Measurements from ENCODE around the gene FNIP2.
A peak's percentile ranks its signal among the peaks of the same experiment; 100 is the strongest.
"Not testable (repeated sequence)": the region's sequence is repeated elsewhere in the genome, so short reads cannot be mapped to it uniquely, and the experiment has no call there.

FNIP2 gene

DNA sequence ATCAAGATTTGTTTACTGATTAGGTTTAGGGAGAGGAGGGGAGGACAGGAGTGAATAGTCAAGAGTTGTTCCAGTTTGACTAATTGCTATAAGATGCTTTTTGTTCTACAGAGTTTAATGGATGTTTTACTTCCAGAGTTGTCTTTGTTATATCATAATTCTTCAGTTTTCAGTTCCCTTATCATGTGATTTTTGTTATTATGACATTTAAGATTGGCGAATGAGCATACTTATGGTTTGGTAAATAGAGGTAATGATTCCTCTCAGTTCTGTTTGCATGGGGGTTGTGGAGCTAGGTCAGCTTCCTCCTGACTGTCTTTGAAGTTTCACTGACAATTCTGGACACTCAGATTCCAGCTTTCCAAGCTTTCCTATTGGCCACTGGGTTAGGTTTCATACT, 24.6 kb downstream of the FNIP2 start:
- not testable (repeated sequence) for DNase-seq (ENCODE audit: low read depth)

DNA sequence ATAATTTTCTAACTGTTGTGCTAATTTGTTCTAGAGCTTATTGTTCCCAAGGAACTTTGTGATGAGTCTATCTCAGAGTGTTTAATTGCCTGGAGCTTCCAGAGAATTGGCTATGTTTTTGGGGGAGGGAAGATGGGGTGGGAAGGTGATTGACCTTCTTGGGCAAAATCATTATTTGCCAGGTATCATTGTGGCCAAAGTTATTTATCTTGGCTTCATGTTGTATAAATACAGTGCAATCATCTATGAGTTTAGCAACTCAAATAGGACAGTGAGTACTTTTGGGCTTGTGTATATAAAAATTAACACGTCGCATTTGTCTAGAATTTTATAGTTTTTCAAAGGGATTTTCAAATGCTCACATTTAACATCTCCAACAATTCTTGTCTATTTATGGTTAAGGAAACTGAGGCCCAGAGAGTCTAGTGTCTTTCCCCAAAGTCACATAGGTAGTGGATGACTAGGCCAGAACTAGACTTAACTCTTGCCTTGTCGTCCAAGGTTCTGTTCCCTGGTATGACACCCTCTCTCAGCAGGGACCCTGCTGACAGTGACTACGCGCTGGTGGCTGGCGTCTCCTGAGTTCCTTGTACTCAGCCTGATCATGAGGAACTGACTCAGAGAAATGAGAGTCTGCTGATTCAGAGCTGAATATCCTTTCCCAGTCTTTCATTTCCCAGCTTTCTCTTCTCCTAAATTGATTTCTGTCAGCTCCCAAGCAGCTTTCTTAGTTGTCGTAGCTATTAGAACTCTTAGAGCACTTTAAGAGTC, 27.7 kb downstream of the FNIP2 start:
- no peak for DNase-seq (ENCODE audit: low read depth)

DNA sequence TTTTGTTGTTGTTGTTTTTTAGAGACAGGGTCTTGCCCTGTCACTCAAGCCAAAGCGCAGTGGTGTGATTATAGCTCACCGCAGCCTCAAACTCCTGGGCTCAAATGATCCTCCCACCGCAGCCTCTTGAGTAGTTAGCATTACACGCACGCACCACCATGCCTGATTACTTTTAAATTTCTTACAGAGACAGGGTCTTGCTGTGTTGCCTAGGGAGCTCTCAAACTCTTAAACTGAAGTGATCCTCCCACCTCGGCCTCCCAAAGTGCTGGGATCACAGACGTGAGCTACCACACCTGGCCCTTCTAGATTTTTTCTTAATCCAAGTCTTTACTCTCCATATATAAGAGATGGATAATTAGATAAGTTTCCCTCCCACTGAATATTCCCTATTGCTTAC, 29.2 kb downstream of the FNIP2 start:
- no peak for DNase-seq (ENCODE audit: low read depth)

DNA sequence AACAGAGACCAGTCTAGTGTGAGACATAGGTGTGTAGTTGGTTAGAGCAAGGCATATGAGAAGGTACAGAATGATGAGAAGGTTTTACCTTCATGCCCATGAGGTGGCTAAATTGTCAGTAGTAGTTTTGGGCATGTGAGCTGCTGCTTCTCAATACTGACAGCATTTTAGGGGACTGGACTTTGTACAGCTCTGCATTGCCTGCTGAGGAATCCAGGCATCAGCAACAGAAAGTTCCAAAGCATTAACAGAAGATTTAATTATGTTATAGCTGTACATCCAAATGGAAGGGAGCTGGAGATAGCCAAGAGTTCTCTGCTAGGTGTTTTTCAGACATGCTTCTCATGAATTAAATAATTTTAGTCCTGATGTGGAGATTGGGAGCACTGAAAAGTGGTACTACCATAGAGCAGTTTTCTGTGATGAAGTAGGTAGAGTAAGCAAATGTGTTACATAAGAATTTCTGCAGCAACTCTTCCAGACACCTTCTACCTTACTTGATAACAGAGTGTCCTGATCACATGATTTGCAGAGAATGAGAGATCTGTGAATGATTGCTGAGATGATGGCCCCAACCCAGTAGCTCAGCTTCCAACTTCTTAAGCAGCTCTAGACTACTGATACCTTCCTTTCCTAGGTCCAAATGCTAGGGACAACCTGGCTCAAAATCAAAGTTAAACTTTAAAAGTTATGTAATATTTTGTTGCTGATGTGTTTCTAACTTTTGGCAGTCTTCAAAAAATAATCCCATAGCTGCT, 30.4 kb downstream of the FNIP2 start:
- no peak for DNase-seq (ENCODE audit: low read depth)

GRCh38 chr4:158799856-158800255, 31.0 kb downstream of the FNIP2 start:
- no peak for DNase-seq (ENCODE audit: low read depth)

DNA sequence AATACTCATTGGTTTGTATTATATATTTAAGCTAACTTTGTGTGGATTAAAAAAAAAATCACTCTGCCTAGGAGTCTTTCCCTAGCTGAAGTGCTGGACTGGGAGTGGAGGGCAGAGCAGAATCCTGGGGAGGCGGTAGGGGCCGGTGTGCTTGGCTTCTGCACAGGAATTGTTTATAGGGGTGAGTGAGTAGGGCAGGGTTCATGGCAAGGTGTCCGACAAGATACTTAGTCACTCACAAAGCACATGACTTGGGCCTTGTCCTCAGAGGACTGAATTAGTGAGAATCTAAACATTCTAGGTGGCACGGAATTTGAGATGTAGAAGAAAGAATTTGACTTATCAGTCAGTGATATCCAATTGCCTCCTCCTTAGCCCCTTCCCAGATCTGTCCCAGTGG, 32.2 kb downstream of the FNIP2 start:
- no peak for DNase-seq (ENCODE audit: low read depth)

- DNase-seq (ENCODE audit: low read depth): no peak
Measured at GRCh38 chr4:158801677-158802076, 32.9 kb downstream of the FNIP2 start.

- DNase-seq (ENCODE audit: low read depth): no peak
Measured at GRCh38 chr4:158802914-158803313, 34.1 kb downstream of the FNIP2 start.

GRCh38 chr4:158805635-158806471, 37.0 kb downstream of the FNIP2 start:
- no peak for DNase-seq (ENCODE audit: low read depth)

DNA sequence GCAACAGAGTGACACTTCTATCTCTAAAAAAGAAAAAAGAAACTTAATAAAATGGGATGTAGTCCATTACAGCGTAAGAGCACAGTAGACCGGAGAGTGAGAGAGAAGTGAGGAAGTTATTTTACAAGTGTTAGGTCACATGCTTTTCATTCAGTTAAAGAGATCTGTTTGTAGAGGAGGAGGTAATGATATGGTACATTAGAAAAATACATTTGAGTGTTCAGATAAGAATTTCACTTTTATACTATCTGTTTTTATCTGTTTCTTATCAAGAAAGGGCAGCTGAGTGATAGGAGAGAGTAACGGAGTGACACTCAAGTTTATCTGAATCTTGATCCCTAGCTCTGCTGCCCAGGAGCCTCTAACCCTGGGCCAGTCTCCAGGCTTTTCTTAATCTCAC, 38.9 kb downstream of the FNIP2 start:
- DNase-seq (ENCODE audit: low read depth): no peak

- DNase-seq (ENCODE audit: low read depth): no peak
Measured at GRCh38 chr4:158808399-158808798, 39.6 kb downstream of the FNIP2 start.

DNA sequence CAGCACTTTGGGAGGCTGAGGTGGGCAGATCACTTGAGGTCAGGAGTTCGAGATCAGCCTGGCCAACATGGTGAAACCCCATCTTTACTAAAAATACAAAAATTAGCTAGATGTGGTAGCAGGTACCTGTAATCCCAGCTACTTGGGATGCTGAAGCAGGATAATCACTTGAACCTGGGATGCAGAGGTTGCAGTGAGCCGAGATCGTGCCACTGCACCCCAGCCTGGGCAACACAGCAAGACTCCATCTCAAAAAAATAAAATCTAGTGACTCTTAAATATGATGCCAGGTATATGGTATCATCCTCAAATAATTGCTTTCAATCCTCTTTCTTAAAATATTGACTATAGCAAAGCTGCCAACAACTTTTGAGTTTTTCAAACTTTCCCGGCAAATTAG, 40.4 kb downstream of the FNIP2 start:
- not testable (repeated sequence) for DNase-seq (ENCODE audit: low read depth)

DNA sequence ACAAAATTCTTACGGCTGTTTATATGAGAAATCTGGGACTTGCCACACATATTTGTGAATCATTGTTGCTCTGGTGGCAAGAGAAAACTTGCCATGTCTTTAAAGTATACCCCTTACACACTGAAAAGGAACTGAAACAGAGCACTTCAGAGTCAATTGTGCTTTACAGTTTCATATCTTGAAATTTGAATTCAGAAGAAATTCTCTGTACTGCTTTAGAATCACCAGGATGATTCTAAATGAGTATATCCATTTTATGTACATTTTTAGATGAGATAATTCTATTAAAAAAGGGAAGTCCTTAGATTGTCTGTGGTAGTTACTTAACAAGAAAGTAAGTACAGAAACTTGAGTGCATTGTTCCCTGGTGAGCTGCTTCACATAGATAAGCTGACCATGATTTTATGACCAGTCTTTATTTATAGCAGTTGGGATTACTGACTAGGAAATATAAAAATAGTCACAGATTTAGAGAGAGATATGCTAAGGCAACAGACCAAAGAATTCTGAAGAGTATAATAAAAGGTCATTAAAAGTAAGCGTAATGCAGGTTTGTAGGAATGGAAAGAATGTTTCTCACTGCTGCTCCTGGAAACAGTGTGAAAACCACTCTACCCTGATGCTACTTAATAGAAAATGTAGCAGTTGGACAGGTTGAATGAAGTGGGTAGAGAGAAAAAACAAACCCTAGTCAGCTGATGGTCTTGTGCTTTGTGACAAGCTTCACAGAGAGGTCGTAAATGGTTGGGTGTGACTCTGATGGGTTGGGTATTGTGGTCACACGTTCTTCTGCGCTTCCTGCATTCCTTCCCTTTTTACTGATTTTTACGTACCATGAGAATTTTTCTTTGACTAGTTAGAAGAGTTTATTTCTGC, 41.0 kb downstream of the FNIP2 start:
- DNase-seq (ENCODE audit: low read depth): peak; percentile 89

- DNase-seq (ENCODE audit: low read depth): peak; percentile 98
Measured at GRCh38 chr4:158810487-158811215, 41.8 kb downstream of the FNIP2 start.

- DNase-seq (ENCODE audit: low read depth): no peak
Measured at GRCh38 chr4:158811216-158811540, 42.4 kb downstream of the FNIP2 start.

GRCh38 chr4:158811704-158812103, 42.9 kb downstream of the FNIP2 start:
- no peak for DNase-seq (ENCODE audit: low read depth)

DNA sequence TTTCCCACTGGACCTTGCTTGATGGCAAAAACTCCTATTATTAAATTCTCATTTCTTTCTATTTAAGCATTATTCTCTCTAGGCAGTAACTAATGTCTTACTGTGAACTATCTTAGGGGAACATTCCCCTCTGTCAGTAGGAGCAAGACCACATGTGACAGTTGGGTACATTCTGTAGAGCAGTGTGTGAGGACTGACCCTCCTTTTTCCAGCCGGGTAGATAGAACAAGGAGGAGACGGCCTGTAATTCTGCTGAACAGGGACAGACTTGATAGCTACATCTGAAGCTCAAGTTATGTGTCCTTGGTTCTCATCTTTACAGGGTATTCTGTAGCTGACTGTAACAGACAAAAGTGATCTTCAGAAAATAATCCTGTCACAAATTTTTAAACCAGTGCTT, 43.3 kb downstream of the FNIP2 start:
- DNase-seq (ENCODE audit: low read depth): no peak

DNA sequence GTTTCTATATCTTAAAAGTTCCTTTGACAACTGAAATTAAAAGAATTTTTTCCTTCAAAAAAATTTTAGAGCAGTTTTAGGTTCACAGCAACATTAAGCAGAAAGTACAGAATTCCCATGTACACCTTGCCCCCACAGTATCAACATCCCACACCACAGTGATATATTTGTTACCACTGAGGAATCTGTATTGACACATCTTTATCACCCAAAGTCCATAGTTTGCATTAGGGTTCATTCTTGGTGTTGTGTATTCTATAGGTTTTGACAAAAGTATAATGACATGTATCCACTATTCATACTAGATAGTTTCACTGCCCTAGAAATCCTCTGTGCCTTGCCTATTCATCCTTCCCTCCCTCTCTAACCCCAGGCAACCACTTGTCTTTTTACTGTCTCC, 43.7 kb downstream of the FNIP2 start:
- no peak for DNase-seq (ENCODE audit: low read depth)

DNA sequence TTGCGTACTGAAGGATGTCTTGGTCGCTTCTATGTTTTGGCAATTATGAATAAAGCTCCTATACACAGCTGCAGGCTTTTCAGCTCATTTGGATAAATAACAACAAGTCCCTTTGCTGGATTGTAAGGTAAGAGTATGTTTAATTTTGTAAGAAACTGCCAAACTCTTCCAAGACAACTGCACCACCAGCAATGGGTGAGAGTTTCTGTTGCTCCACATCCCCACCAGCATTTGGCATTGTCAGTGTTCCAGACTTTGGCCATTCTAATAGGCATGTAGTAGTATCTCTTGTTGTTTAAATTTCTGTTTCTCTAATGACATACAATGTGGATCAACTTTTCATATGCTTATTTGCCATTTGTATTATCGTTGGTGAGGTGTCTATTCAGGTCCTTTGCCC, 44.3 kb downstream of the FNIP2 start:
- DNase-seq (ENCODE audit: low read depth): no peak

DNA sequence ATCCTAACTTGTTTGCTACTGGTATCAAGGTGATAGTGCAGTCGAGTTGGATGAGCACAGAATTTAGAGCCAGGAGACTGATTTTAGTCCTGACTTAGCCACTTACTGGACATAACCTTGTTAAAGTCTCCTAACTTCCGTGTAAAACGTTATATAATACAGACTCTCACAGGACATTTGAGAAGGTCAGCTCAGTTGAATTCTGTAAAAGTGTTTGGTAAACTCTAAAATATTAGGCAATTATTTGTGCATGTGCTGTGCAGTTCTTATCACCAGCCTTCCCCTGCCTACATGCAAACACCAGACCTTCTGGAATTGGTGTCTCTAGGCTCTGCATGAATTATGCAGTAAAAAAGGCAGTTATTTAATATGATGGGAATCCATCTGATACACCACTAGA, 45.4 kb downstream of the FNIP2 start:
- no peak for DNase-seq (ENCODE audit: low read depth)

GRCh38 chr4:158814636-158815330, 46.0 kb downstream of the FNIP2 start:
- peak; percentile 69 for DNase-seq (ENCODE audit: low read depth)

All from non-pigmented ciliary epithelial cell (primary cell).